GM21423 (cell line): ENCODE data around the gene KCNJ12.
"Not testable (repeated sequence)": the region's sequence is repeated elsewhere in the genome, so short reads cannot be mapped to it uniquely, and the experiment has no call there.

Experiments used
- ATAC-seq: cut with Tn5 transposase; IDR thresholded peaks from one replicate; pipeline ENCODE4 v1.9.1; 2021; ENCODE audit warnings: mild to moderate bottlenecking, moderate library complexity; ENCODE audit not compliant: unreplicated experiment

KCNJ12 gene

DNA sequence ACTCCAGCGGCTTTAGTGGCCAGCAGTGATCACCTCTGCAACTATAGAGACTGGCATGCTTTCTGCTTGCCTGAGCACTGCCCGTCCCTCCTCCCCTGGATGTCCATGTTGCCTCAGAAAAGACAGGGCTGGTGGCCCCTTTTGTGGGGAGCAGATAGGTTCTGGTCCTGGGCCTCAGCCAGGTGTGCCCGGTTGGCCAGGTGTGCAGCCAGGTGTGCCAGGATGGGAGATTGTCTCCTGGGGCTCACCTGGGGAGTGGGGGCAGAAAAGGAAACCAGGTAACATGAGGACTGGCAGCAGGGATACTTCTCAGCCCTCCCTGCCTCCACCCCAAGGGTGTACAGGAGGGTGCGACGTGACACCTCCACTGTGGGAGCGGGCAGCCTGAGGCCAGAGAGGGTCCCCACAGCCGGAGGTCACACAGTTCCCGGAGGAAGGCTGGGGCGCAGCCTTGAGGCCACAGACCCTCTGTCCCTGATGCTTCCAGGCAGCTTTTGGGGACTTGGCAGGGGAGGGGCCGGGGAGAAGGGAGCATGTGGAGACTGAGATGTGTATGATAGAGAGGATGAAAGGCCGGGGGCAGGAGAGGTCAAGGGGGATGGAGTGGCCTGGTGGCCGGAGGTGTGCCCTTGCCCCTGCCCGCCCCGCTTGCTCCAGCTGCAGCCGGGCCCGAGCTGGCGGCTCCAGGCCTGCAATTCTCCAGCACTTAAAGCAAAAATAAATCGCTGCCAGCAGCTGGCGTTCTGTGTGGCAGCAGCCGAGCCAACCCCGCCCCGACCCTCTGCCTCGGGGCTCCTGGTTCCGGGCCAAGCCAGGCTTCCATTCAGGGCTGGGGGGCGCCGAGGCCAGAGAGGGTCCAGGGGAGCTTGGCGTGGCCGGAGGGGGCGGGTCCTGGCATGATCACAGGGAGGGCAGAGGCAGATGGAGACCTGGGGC is 6.7 kb downstream of the KCNJ12 start:
- ATAC-seq = no peak

DNA sequence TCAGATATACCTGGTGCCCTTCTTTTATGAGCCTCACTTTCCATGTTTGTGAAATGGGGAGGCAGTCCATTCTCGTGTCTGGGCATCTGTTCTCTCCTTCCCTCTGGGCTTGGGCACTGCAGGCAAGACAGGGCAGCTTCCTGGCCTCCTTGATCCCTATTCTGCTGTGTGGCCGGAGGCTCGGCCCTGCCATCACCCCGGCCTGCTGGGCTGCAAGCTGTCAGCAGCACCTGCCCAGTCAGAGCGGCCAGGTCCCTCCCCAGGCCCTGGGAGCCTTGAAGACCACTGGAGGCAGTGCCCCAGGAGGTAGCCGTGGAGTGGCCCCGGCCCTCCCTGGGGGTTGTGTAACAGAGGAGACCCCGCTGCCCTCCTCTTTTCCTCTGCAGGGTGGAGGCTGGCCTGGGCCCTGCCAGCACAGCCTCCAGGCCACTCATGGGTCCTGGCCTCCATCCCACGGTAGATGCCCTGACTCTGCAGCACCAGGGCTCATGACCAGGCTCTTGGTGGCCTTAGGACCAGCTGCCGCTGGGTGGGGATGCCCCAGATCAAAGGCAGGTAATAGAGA is 9.2 kb downstream of the KCNJ12 start:
- ATAC-seq = no peak

DNA sequence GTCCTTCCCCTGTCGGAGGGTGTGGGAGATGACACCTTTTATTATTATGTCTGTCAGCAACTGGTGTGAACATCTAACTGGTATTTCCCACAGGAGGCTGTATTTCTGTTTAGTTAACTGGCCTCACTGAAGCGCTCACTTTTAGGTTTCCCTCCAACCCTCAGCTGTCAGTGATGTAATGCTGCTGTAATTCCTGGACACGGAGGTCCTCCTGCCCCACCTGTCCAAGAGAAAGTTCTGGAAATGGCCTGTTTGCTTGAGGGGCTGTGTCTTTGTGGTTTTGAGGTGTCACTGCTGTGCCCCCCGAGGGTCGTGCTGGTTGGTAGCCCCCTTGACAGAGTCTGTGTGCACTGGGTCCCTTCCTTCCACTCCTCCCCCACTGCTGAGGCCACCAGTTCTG is 11.5 kb downstream of the KCNJ12 start:
- ATAC-seq = no peak

DNA sequence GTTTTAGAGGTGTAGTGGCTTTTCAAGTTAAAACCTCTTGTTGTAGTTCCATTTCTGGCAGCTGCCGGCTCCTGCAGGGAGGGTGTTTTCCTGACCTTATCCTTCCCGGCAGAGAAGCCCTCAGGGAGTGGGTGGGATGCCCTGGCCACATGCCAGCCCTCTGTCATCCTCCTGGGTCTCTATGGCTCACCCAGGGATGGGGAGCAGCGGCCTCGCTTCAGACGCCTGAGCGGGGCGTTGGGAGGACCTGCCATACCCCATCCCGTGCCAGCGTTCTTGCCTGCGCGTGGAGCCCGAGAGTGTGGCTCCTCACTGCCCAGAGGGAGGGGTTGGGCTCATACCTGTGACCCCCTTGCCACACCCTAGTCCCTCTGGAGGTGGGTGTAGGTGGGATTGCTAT is 11.9 kb downstream of the KCNJ12 start:
- no peak for ATAC-seq

DNA sequence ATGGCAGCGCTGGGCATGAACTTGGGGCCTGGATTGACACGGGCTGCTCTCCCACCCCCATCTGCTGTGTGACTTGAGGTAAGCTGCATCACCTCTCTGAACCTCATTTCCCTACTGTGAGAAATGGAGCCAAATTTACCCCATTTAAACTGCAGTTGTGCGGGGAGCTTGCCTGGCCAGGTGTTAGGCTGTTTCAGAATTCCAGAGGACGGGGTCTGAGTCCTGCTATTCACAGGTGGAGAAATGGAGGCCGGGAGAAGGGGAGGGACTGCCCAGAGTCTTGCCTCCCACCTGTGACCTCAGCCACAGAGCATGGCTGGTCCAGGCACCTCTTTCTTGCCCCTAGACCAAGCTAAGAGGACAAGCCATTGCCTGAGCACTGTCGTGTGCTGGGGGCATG is 12.8 kb downstream of the KCNJ12 start:
- no peak for ATAC-seq

DNA sequence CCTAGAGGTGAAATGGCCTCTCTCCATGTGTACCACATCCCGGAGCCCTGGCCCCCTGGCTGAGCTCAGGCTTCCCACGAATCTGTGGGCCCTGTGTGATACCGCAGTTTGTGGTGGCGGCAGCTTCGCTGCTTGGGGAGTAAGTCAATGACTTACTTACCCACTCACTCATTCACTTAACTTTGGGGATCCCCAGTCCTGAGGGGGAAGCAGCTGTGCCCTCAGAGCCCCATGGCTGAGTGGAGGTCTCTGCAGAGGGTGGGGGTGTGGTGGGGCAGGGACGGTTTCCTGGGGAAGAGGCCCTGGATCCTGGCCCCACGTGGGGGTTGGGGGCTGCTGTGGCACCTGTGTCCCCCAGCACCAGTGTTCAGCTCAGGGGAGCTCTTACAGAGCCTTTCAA is 13.2 kb downstream of the KCNJ12 start:
- ATAC-seq = no peak

DNA sequence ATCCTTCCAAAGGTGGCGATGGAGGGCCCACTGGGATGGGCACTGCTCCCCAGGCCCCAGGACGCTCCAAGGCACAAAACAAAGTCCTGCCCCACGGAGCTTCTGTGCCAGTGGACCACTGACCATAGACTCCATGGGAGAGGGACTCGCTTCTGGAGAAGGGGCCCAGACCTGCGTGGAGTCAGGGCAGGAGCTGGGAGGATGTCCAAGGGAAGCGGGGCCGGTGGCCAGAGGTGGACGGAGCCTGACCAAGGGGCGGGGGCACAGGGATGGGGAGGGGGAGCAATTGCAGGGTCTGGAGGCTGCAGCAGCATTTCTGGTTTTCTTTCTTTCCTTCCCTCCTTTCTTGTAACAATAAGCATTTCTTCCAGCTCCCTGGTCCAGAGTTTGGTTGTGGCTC is 14.1 kb downstream of the KCNJ12 start:
- no peak for ATAC-seq

DNA sequence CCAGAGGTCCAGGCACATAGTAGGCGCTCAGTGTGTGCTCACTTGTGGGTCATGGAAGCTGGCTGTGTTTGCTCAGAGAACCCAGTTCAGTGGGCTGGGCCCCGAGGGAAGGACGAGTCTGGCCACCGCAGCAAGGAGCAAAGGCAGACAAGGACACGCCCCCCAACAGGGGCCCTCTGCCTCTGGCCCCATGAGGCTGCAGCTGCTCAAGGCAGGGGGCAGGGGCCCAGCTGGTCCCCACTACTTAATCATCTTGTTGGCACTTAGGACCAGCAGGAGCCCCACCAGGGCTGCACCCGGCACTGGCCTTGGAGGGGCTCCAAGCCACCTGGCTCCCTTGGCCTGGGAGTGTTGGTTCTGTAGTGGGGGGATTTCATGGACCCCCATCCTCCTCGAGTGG is 16.1 kb downstream of the KCNJ12 start:
- no peak for ATAC-seq

DNA sequence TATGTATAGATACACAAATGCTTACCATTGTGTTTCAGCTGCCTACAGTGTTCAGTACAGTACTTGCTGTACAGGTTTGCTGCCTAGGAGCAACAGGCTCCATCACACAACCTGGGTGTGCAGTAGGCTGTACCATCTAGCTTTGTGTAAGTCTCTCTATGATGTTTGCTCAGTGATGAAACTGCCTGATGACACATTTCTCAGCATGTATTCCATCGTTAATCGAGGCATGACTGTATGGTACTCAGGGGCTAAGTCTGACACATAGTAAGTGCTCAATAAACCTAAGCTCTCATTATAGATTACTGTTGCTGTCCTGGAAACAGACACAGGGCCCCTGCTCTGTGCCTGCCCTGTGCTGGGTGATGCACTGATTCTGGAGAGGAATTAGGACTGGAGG is 18.1 kb downstream of the KCNJ12 start:
- no peak for ATAC-seq

DNA sequence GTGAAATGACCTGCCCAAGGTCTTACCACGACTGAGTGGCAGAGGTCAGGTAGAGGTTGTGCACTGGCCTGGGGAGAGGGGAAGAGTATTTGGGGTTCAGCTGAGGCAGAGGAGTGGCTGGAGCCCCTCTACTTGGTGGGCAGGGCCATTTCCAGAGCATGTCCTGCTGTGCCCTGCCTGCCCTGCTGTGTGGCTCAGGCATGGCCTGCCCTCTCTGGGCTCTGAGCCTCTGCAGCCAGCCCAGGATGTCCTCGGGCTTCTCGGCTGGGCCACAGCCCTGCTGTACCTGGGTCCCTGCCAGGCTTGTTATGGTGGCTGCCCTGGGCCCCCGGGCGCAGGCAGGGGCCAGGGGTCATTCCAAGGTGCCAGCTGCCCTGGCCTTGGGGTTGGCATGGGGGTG is 19.6 kb downstream of the KCNJ12 start:
- no peak for ATAC-seq

DNA sequence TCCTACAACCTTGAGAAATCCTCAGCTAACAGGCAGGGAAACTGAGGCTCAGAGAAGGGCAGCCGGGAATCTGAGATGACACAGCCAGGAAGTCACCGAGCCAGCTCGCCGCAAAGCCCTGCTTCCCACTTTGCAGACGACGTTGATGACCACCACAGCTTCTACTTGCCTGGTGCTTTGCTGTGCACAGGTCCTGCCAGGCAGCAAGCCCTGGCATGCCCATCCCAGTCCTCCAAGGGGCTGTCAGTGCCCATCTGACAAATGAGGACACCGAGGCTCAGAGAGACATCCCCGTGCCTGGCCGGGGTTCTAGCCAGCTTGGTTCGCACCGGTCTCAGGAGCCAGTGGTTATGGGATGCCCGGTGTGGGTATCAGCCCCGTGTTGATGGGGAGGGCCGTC is 20.1 kb downstream of the KCNJ12 start:
- ATAC-seq = no peak

DNA sequence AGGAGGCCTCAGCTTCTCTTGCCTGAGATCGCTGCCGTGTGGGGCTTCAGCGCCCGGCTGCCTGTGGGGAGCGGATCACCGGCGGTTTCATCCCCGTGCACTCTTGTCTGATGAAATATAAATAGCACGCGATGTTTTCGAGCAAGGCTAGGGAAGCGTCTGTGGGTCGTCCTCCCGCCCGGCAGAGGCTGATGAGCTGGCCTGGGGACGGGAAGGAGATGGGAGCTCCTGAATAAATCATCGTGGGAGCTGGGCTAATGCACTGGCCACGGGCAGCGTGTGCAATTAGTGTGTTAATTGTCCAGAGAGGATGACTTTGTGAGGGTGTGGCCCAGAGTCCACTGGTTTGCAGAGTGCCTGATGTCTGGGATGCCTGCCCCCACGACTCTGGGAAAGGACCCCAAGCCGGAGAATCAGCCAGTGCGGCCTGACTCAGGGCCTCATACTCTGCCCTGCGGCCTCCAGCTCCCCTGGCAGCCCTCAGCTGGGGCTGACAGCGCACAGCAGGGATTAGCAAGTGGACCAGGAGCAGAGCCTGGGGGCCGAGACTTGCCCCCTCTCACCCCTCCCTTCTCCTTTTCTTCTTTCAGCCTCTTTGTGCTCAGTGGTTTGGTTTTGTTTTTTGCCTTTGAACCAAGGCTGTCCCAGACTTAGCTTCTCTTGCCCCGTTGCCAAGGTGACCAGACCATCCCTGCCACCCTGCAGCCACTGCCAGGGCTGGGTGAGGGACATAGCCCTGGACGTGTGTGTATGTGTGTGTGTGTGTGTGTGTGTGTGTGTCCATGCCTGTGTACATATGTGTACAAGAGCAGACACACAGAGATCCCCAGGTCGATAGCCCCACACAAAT is 21.4 kb downstream of the KCNJ12 start:
- ATAC-seq = no peak

DNA sequence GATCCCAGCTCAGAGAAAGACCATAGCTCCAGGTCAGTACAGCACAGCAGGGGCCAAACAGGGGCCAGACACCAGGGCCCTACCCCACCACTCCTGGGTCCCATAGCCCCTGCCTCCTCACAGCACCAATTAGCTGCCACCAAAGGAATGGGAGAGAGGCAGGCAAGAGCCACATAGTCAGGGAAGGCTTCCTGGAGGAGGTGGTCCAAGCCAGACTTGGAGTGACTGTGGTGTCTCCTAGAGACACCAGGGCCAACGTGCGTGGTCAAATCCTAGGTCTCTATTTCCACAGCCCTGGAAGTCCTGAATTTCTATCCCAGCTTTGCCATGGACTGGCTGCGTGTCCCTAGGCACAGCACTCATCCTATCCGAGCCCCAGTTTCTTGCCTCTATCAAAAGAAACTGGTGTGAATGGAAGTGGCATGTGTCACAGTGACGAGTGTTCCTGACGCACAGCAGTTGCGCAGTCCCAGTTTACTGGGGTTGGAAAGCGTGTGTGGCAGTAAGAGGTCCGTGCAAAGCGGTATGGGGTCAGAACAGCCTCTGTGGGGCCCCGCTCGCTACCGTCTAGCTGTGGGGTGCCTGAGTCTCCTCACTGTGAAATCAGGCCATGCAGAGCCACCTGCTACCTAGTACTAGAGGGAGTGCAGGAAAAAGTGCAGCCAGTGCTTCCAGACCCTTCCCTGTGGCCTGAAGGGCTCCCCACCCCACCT is 23.5 kb downstream of the KCNJ12 start:
- ATAC-seq = no peak

DNA sequence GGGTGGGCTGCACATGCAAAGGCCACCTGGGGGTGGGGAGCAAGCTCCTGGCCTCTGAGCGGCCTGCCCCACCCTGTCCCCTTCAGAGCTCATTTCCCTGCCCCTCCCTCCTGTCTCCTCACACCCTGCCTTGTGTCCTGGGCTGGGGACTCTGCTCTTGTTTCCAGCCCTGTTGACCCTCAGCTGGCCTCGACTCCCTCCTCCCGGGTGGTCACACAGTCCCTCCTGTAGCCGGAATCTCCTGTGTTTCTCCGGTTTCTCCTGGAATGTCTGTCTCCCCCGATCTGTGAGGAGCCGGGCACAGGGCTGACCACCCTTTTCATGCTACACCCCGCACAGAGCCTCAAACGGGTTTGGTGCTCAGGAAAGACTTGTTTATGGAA is 24.0 kb downstream of the KCNJ12 start:
- not testable (repeated sequence) for ATAC-seq

DNA sequence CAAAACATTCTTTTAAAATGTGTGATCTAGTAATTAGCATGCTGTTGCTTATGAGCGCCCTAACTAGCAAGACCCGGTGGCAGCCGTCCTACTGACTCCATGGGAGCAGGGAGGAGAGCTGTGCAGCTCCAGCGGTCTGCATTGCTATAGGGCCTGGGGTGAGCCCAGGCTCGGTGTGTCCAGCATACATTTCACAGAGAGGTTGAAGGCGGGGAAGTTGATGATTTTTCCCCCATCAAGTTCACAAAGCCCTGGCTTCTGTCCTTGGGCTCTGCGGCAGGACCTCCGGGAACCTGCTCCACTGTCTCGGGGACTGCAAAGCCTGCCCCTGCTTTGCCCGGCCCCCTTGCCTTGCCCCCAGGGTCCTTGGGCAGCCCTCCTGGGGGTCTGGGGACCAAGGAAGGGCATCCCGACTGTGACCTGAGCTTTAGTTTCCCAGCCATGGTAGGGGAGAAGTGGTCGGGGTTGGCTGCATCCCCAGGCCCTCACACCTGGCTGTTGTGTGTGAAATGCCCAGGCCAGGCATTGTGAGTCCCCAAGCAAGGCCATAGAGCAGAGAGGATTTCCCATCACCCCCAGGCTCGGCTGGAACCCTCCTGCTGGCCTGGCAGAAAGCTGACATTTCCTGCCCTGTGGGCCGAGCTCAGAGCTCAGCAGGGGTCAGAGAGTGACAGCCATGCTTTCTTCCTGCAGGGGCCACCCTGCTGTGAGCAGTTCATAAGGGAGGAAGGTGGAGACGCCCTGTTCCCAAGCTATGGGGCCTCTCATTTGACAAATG is 24.8 kb downstream of the KCNJ12 start:
- ATAC-seq = no peak

DNA sequence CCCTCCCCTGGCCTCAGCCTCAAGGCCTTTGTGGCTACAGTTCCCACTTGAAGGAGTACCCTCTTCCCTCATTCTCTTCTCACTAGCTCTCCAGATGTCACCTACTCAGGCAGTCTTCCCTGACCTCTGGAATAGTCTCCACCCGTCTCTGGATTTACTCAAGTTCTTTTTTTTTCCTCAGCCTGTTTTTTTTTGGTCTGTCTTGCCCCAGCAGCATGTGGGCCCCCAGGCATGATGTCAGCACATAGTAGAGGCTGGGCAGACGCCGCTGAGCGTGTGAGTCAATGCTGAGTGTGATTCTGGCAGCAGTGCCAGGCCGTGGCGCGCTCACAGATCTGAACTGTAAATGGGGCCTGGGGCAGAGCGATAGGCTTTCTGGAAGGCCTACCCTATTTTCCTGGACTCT is 26.0 kb downstream of the KCNJ12 start:
- not testable (repeated sequence) for ATAC-seq

DNA sequence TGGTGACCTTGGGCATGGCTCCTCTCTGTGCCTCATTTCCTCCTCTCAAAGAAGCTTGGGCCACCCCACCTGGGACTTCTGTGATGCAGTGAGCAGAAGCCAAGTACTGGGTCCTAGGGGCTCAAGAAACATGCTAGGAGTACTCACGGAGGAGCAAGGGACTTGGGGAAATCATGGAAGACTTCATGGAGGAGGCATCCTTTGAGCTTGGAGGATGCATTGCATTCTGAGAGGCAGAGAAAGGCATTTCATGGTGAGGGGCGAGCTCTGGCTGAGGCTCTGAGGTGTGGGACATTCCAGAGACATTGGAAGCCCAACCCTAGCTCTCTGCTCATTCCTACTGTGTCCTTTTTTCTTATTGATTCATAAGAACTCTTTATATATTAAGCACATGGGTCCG is 26.8 kb downstream of the KCNJ12 start:
- not testable (repeated sequence) for ATAC-seq

DNA sequence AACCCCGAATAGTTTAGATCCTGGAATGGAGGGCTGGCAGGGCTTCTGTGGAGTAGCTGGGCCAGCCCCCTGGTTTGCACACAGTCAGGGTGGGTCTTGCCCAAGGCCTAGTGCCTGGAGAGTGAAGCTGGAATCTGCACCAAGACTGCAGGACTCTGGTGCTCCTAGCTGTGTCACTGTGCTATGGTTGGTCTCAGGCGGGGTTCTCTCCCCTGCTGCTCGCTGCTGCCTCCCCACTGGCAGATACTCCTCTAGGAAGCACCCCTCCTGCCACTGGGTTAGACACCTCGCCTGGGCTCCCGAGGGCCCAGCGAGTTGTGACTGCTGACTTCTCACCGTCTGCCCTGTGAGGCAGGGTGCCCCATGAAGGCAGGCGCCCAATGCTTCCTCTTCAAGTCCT is 27.9 kb downstream of the KCNJ12 start:
- not testable (repeated sequence) for ATAC-seq

DNA sequence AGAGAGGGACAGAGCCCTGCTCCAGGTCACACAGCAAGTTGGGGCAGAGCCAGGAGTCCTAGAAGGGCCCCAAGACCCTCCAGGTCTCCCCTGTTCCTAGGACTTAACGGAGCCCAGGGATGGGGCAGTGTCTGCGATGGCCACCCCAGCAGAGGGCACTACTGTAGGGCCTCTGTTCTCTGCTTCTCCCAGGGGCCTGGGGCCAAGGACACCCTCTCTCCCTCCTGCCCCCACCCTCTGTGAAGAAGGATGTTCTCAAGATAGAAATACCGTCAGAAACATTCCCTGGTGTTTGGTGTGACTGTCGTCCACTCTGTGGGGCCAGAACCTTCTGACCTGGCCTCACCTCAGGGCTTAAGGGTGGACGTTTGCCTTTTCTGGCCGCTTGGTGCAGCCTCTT is 28.4 kb downstream of the KCNJ12 start:
- ATAC-seq = not testable (repeated sequence)
